ENCODE data around the gene ADGRG6. TPM values are rescaled to one million over a fixed set of nuclear protein-coding genes. Genes with fewer than 3 reads are reported as not detected.
"Not testable (repeated sequence)": the region's sequence is repeated elsewhere in the genome, so short reads cannot be mapped to it uniquely, and the experiment has no call there.

The ADGRG6 gene
- polyA plus RNA-seq, 1 donor = 41.8 TPM

DNA sequence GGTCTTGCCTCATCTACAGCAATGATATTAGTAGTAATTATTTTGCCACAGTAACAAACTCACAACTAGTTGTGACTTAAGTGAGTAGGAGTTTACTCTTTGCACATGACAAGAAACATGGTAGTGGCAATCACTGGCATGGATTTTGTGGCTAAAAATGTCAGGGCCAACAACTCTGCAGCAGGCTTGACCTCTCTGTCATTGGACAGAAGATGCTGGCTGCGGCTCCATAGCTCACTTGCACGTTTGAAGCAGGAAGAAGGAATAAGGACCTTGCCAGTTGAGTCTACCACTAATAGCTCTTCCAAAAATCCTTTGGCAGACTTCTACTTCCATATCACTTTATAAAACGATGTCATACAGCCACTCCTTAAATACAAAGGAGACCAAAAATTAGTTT, 117.3 kb downstream of the ADGRG6 start:
- H3K9me3 ChIP-seq (ENCODE audit: control insufficient read depth, low read depth, low read length) = no peaks in the 10 kb centered on the region
- no peak for DNase-seq
- no peak overlapping the region for H3K4me3 ChIP-seq (ENCODE audit: low read length)
- WGBS (ENCODE audit: insufficient coverage, low lambda C conversion rate) = no CpG with 5 or more reads among the region's 3 CpGs
- H3K4me1 ChIP-seq (ENCODE audit: control insufficient read depth, insufficient read depth, low read length) = no peaks in the 10 kb centered on the region
- H3K27ac ChIP-seq (ENCODE audit: low read length) = no peak overlapping the region
- no peaks in the 10 kb centered on the region for H3K27me3 ChIP-seq (ENCODE audit: control insufficient read depth, insufficient read depth, low read length)
- peaks cover 7% of the 10 kb centered on the region for H3K36me3 ChIP-seq (ENCODE audit: control insufficient read depth, insufficient read depth, low read length)

DNA sequence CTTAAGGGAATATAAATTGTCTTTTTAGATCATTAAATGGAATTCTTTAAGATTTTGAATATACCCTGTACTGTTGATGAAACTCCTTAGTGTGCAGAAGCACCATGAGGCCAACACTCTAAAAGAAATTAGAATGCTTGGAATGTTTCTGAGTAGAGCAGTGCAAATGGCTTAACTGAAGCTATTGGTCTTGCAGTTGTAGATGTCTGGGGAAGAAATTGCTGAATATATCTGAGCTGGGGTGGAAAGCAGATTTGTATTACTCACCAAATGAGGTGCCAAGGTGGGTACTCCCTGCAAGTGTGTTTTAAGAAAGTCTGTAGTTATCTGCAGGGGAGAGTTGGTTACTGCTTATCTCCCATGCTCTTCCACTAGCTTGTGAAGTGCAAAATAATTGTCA, 119.0 kb downstream of the ADGRG6 start:
- no peak for DNase-seq
- Histone ChIP-seq H3K9me3 (ENCODE audit: control insufficient read depth, low read depth, low read length) (no peaks in the 10 kb centered on the region), H3K27ac (ENCODE audit: low read length) (no peak overlapping the region), H3K36me3 (ENCODE audit: control insufficient read depth, insufficient read depth, low read length) (peaks cover 5% of the 10 kb centered on the region), H3K4me1 (ENCODE audit: control insufficient read depth, insufficient read depth, low read length) (no peaks in the 10 kb centered on the region), H3K4me3 (ENCODE audit: low read length) (no peak overlapping the region), H3K27me3 (ENCODE audit: control insufficient read depth, insufficient read depth, low read length) (no peaks in the 10 kb centered on the region)

DNA sequence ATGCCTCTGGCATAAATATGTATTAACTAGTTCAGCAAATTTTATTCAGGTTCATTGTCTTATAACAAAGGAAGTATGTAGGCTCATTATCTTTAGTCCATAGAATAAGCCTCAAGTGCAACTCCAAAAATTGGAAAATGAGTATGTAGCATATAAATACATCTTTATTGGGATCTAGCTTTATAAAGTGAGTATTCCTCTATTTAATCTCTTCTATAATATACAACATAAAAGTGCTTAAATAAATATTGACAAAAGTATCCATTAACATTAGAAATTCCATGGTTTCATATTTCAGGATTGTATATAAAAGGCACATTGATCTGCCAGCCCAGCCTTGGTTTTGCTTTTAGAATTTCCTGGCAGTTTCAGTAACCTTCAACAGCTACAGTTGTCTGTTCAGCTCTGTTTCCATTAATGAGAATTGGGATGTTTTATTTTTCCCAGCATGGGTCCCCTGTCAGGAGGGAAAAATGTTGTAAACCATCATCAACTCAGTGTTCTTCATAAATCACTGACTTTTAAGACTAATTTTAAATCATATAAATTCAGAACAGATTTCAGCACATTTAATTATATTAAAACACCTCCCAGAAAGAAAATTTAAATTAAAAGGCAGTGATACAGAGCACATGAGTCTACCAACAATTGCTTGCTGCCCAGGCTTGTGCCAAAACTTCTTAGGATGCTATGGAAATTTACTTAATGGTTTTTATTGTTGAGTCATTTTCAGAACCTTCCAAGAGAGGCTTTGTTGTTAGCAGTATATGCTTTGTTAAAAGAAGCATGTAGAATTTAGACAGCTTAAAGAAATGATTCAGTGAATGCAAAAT, 119.7 kb downstream of the ADGRG6 start:
- H3K27ac ChIP-seq (ENCODE audit: low read length) = no peak overlapping the region
- no peaks in the 10 kb centered on the region for H3K9me3 ChIP-seq (ENCODE audit: control insufficient read depth, low read depth, low read length)
- no peak for DNase-seq
- H3K4me1 ChIP-seq (ENCODE audit: control insufficient read depth, insufficient read depth, low read length) = no peaks in the 10 kb centered on the region
- no peak overlapping the region for H3K4me3 ChIP-seq (ENCODE audit: low read length)
- H3K27me3 ChIP-seq (ENCODE audit: control insufficient read depth, insufficient read depth, low read length) = no peaks in the 10 kb centered on the region
- H3K36me3 ChIP-seq (ENCODE audit: control insufficient read depth, insufficient read depth, low read length) = peaks cover 4% of the 10 kb centered on the region

- H3K36me3 ChIP-seq (ENCODE audit: control insufficient read depth, insufficient read depth, low read length); H3K4me1 ChIP-seq (ENCODE audit: control insufficient read depth, insufficient read depth, low read length); H3K27me3 ChIP-seq (ENCODE audit: control insufficient read depth, insufficient read depth, low read length); H3K9me3 ChIP-seq (ENCODE audit: control insufficient read depth, low read depth, low read length); DNase-seq; H3K4me3 ChIP-seq (ENCODE audit: low read length); H3K27ac ChIP-seq (ENCODE audit: low read length): not testable (repeated sequence)
- no CpG with 5 or more reads among the region's 2 CpGs for WGBS (ENCODE audit: insufficient coverage, low lambda C conversion rate)
Measured at GRCh38 chr6:142426444-142427132, 124.8 kb downstream of the ADGRG6 start.

DNA sequence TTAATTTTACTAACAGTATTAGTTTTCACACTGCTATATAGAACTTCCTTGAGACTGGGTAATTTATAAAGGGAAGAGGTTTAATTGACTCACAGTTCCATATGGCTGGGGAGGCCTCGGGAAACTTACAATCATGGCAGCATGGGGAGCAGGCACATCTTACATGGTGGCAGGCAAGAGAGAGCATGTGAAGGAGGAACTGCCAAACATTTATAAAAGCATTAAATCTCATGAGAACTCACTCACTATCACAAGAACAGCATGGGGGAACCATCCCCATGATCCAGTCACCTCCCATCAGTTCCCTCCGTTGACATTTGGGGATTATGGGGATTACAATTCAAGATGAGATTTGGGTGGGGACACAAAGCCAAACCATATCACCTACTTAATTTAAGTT, 126.7 kb downstream of the ADGRG6 start:
- H3K4me1 ChIP-seq (ENCODE audit: control insufficient read depth, insufficient read depth, low read length); DNase-seq; H3K27me3 ChIP-seq (ENCODE audit: control insufficient read depth, insufficient read depth, low read length); H3K9me3 ChIP-seq (ENCODE audit: control insufficient read depth, low read depth, low read length); H3K36me3 ChIP-seq (ENCODE audit: control insufficient read depth, insufficient read depth, low read length); H3K27ac ChIP-seq (ENCODE audit: low read length); H3K4me3 ChIP-seq (ENCODE audit: low read length): not testable (repeated sequence)
- no CpG with 5 or more reads among the region's 2 CpGs for WGBS (ENCODE audit: insufficient coverage, low lambda C conversion rate)

DNA sequence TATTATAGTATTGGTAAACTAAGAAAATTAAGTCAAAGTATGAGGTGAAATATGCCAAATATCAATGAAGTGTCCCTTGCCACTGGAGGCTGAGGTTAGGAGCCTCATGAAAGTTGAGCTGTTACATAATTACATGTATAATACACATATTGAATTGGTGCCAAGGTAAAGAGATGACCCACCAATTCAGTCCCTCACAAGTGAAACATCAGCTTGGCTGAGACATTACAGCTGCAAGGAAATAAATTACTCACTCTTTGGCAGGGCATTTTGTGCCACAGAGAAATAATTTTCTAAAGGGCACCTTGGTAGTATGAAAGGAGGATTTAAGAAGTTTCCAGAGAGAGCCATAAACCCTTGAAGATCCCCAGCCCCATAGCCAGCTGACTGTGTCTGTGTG, 127.4 kb downstream of the ADGRG6 start:
- DNase-seq = no peak
- Histone ChIP-seq H3K27ac (ENCODE audit: low read length) (no peak overlapping the region), H3K4me3 (ENCODE audit: low read length) (no peak overlapping the region), H3K36me3 (ENCODE audit: control insufficient read depth, insufficient read depth, low read length) (no peaks in the 10 kb centered on the region), H3K27me3 (ENCODE audit: control insufficient read depth, insufficient read depth, low read length) (no peaks in the 10 kb centered on the region), H3K4me1 (ENCODE audit: control insufficient read depth, insufficient read depth, low read length) (no peaks in the 10 kb centered on the region), H3K9me3 (ENCODE audit: control insufficient read depth, low read depth, low read length) (no peaks in the 10 kb centered on the region)

DNA sequence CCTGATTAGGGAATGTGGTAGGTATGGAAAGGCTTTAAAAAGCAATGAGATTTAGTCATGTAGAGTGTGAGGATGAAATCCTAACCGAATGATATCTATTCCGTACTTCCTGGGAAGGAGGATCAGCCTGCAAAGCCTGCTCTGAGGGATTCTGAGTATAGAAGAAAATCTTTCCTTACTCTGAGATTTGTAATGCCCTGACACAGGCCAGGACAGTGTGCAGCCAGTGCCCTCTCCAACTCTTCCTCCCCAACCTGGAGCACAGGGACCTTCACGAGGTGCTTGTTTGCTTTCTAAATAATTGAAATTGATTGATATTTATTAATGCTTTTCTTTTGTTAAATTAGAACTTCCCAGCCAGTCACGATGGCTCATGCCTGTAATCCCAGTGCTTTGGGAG, 131.6 kb downstream of the ADGRG6 start:
- no peak overlapping the region for H3K27ac ChIP-seq (ENCODE audit: low read length)
- H3K27me3 ChIP-seq (ENCODE audit: control insufficient read depth, insufficient read depth, low read length) = no peaks in the 10 kb centered on the region
- no peaks in the 10 kb centered on the region for H3K9me3 ChIP-seq (ENCODE audit: control insufficient read depth, low read depth, low read length)
- H3K4me3 ChIP-seq (ENCODE audit: low read length) = no peak overlapping the region
- no peaks in the 10 kb centered on the region for H3K4me1 ChIP-seq (ENCODE audit: control insufficient read depth, insufficient read depth, low read length)
- DNase-seq = no peak
- WGBS (ENCODE audit: insufficient coverage, low lambda C conversion rate) = no CpG with 5 or more reads among the region's 4 CpGs
- H3K36me3 ChIP-seq (ENCODE audit: control insufficient read depth, insufficient read depth, low read length) = no peaks in the 10 kb centered on the region

GRCh38 chr6:142438898-142439297, 137.1 kb downstream of the ADGRG6 start:
- no peaks in the 10 kb centered on the region for H3K4me1 ChIP-seq (ENCODE audit: control insufficient read depth, insufficient read depth, low read length)
- H3K27me3 ChIP-seq (ENCODE audit: control insufficient read depth, insufficient read depth, low read length) = no peaks in the 10 kb centered on the region
- H3K36me3 ChIP-seq (ENCODE audit: control insufficient read depth, insufficient read depth, low read length) = peaks cover 2% of the 10 kb centered on the region
- no peak overlapping the region for H3K4me3 ChIP-seq (ENCODE audit: low read length)
- WGBS (ENCODE audit: insufficient coverage, low lambda C conversion rate) = no CpG with 5 or more reads among the region's 1 CpG
- H3K9me3 ChIP-seq (ENCODE audit: control insufficient read depth, low read depth, low read length) = no peaks in the 10 kb centered on the region
- no peak for DNase-seq
- H3K27ac ChIP-seq (ENCODE audit: low read length) = no peak overlapping the region

DNA sequence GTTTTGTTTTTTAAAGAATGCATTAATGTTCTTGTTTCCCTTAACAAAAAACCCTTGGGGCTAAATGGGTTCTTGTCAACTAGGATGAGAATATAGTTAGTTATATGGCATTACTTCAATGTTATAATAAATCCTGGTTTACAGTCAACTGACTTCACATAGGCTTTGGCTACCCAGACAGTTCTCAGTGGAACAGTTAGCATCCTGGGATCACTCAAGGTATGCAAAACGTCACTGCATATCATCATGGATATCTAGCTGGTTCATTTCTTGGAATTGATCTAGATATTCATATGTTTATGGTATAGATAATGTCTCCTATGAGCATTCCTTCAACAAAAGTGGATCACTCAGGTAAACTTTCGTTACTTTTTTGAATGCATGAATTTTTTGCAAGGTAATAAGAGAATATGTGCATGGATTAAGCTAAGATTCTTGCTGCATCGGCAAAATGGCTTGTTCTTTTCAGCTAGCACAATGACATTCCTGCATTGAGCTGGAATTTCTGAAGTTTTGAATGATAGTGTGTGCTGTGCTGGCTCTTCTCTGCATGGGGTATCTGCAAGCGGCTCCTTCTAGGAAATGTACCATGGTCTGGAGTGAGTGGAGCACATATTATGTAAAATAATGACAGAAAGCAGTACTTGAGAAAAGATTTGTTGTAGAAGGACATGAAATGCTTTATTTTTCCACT, 138.9 kb downstream of the ADGRG6 start:
- no peak overlapping the region for H3K4me3 ChIP-seq (ENCODE audit: low read length)
- no peaks in the 10 kb centered on the region for H3K27me3 ChIP-seq (ENCODE audit: control insufficient read depth, insufficient read depth, low read length)
- no peak overlapping the region for H3K27ac ChIP-seq (ENCODE audit: low read length)
- peaks cover 9% of the 10 kb centered on the region for H3K4me1 ChIP-seq (ENCODE audit: control insufficient read depth, insufficient read depth, low read length)
- DNase-seq = no peak
- WGBS (ENCODE audit: insufficient coverage, low lambda C conversion rate) = 80% methylated on average over 1 of the region's 4 CpGs
- no peaks in the 10 kb centered on the region for H3K9me3 ChIP-seq (ENCODE audit: control insufficient read depth, low read depth, low read length)
- H3K36me3 ChIP-seq (ENCODE audit: control insufficient read depth, insufficient read depth, low read length) = peaks cover 2% of the 10 kb centered on the region

- DNase-seq = no peak
- no peaks in the 10 kb centered on the region for H3K27me3 ChIP-seq (ENCODE audit: control insufficient read depth, insufficient read depth, low read length)
- H3K9me3 ChIP-seq (ENCODE audit: control insufficient read depth, low read depth, low read length) = no peaks in the 10 kb centered on the region
- H3K36me3 ChIP-seq (ENCODE audit: control insufficient read depth, insufficient read depth, low read length) = peaks cover 2% of the 10 kb centered on the region
- H3K27ac ChIP-seq (ENCODE audit: low read length) = no peak overlapping the region
- H3K4me1 ChIP-seq (ENCODE audit: control insufficient read depth, insufficient read depth, low read length) = peaks cover 9% of the 10 kb centered on the region
- H3K4me3 ChIP-seq (ENCODE audit: low read length) = no peak overlapping the region
- WGBS (ENCODE audit: insufficient coverage, low lambda C conversion rate) = no CpG with 5 or more reads among the region's 3 CpGs
Measured at GRCh38 chr6:142441716-142442115, 139.9 kb downstream of the ADGRG6 start.

Data from large intestine (tissue), 3 donors.